C4-2B (cell line): Measurements from ENCODE around the gene GATAD2A.

Experiments
- CTCF ChIP-seq: fragments of 450-650 bp; conservative IDR thresholded peaks from 2 replicates; pipeline ENCODE4 v1.5.1; 2017; ENCODE audit warnings: mild to moderate bottlenecking
- ZFX ChIP-seq: fragments of 450-650 bp; IDR thresholded peaks from 2 replicates; pipeline ENCODE4 v1.6.1; 2017

- no peak for TF ChIP-seq CTCF
- no peak for TF ChIP-seq ZFX
Observed at GRCh38 chr19:19520989-19521388, 115.5 kb downstream of the GATAD2A start.
